ENCODE measurements around the gene VIT. TPM values are rescaled to one million over a fixed set of nuclear protein-coding genes. Genes with fewer than 3 reads are reported as not detected.

The VIT gene
- total and polyA plus RNA-seq, 7 donors, result 1.2 to 8.5 (median 4.5) TPM

GRCh38 chr2:36675579-36676282 lies 20.8 kb upstream of the VIT start:
- peaks cover 9% of the 10 kb centered on the region for H3K9me3 ChIP-seq
- no peak for DNase-seq
- intact Hi-C loops (cut with DNase I), result no loop called here
- no peak overlapping the region for H3K4me3 ChIP-seq
- H3K27me3 ChIP-seq (ENCODE audit: insufficient read depth in 3 of 3, low read length in 2 of 3), result no peaks in the 10 kb centered on the region
- no peaks in the 10 kb centered on the region for H3K36me3 ChIP-seq (ENCODE audit: insufficient read depth in 1 of 2, low read depth in 1 of 2)
- no peak for ATAC-seq
- no peak for TF ChIP-seq CTCF (IDR thresholded peaks at IDR 0.05)
- H3K27ac ChIP-seq, result no peak overlapping the region
- peaks cover 4% of the 10 kb centered on the region for H3K4me1 ChIP-seq

- no peak for TF ChIP-seq CTCF (IDR thresholded peaks at IDR 0.05)
- 62 to 72% (median 65%) methylated on average over 1 of the region's 1 CpG for WGBS, 3 donors
- H3K36me3 ChIP-seq (ENCODE audit: insufficient read depth in 1 of 2, low read depth in 1 of 2), result no peaks in the 10 kb centered on the region
- intact Hi-C loops (cut with DNase I), result no loop called here
- H3K4me1 ChIP-seq, result no peaks in the 10 kb centered on the region
- ATAC-seq, result no peak
- DNase-seq, result no peak
- H3K27me3 ChIP-seq (ENCODE audit: insufficient read depth in 3 of 3, low read length in 2 of 3), result no peaks in the 10 kb centered on the region
- no peak overlapping the region for H3K4me3 ChIP-seq
- H3K9me3 ChIP-seq, result peaks cover 9% of the 10 kb centered on the region
- H3K27ac ChIP-seq, result no peak overlapping the region
Observed at GRCh38 chr2:36676364-36676763, 20.1 kb upstream of the VIT start.

GRCh38 chr2:36677386-36677785 lies 19.1 kb upstream of the VIT start:
- no peak overlapping the region for H3K27ac ChIP-seq
- no peaks in the 10 kb centered on the region for H3K36me3 ChIP-seq (ENCODE audit: insufficient read depth in 1 of 2, low read depth in 1 of 2)
- DNase-seq (no peak), ATAC-seq (no peak)
- peaks cover 9% of the 10 kb centered on the region for H3K9me3 ChIP-seq
- no peaks in the 10 kb centered on the region for H3K4me1 ChIP-seq
- H3K4me3 ChIP-seq, result no peak overlapping the region
- intact Hi-C loops (cut with DNase I), result no loop called here
- no peak for TF ChIP-seq CTCF (IDR thresholded peaks at IDR 0.05)
- no peaks in the 10 kb centered on the region for H3K27me3 ChIP-seq (ENCODE audit: insufficient read depth in 3 of 3, low read length in 2 of 3)

- 66 to 71% (median 67%) methylated on average over 4 of the region's 4 CpGs for WGBS, 3 donors
- Histone ChIP-seq H3K4me1 (no peaks in the 10 kb centered on the region), H3K27ac (no peak overlapping the region), H3K4me3 (no peak overlapping the region), H3K9me3 (peaks cover 9% of the 10 kb centered on the region), H3K36me3 (ENCODE audit: insufficient read depth in 1 of 2, low read depth in 1 of 2) (no peaks in the 10 kb centered on the region), H3K27me3 (ENCODE audit: insufficient read depth in 3 of 3, low read length in 2 of 3) (no peaks in the 10 kb centered on the region)
- DNase-seq (no peak), ATAC-seq (no peak)
- TF ChIP-seq CTCF (IDR thresholded peaks at IDR 0.05), result no peak
- intact Hi-C loops (cut with DNase I), result no loop called here
Observed at GRCh38 chr2:36677996-36678605, 18.4 kb upstream of the VIT start.

GRCh38 chr2:36678856-36679255 lies 17.7 kb upstream of the VIT start:
- intact Hi-C loops (cut with DNase I), result no loop called here

More at GRCh38 chr2:36678856-36679255, 17.7 kb upstream of the VIT start:
- H3K4me1 ChIP-seq, result no peaks in the 10 kb centered on the region
- no peaks in the 10 kb centered on the region for H3K36me3 ChIP-seq (ENCODE audit: insufficient read depth in 1 of 2, low read depth in 1 of 2)
- DNase-seq (no peak), ATAC-seq (no peak)
- H3K27me3 ChIP-seq (ENCODE audit: insufficient read depth in 3 of 3, low read length in 2 of 3), result peaks cover 0 to 2% (median 0%) of the 10 kb centered on the region in 3 donors
- WGBS, 3 donors, result 95 to 100% (median 97%) methylated on average over 1 of the region's 1 CpG
- H3K4me3 ChIP-seq, result no peak overlapping the region
- H3K27ac ChIP-seq, result no peak overlapping the region
- H3K9me3 ChIP-seq, result peaks cover 9% of the 10 kb centered on the region
- TF ChIP-seq CTCF (IDR thresholded peaks at IDR 0.05), result no peak
